HG02970 (cell line): ENCODE measurements around the gene ADSS2.
"Not testable (repeated sequence)": the region's sequence is repeated elsewhere in the genome, so short reads cannot be mapped to it uniquely, and the experiment has no call there.

ENCODE experiments used
- ATAC-seq: cut with Tn5 transposase; IDR thresholded peaks from one replicate; pipeline ENCODE4 v1.9.1; 2021; ENCODE audit warnings: mild to moderate bottlenecking, moderate library complexity, moderate number of reproducible peaks; ENCODE audit not compliant: unreplicated experiment, low FRiP score

ADSS2 gene

GRCh38 chr1:244451539-244451950, at the start of gene ADSS2:
TSS of gene ADSS2 (minus strand) at chr1:244451909. CDS start at chr1:244451817, 92 bp downstream.
- ATAC-seq = no peak

- not testable (repeated sequence) for ATAC-seq
These were observed 48.8 kb upstream of the ADSS2 start for GRCh38 chr1:244500515-244500914.

- ATAC-seq = not testable (repeated sequence)
These were observed 47.8 kb upstream of the ADSS2 start for GRCh38 chr1:244499484-244499883.

- ATAC-seq = no peak
These were observed 46.1 kb upstream of the ADSS2 start for GRCh38 chr1:244497805-244498204.

- no peak for ATAC-seq
These were observed 44.5 kb upstream of the ADSS2 start for GRCh38 chr1:244496186-244496585.

- no peak for ATAC-seq
These were observed 42.9 kb upstream of the ADSS2 start for GRCh38 chr1:244494653-244495052.

- not testable (repeated sequence) for ATAC-seq
These were observed 33.3 kb upstream of the ADSS2 start for GRCh38 chr1:244484971-244485370.

GRCh38 chr1:244473059-244473605, 21.4 kb upstream of the ADSS2 start:
- no peak for ATAC-seq

- no peak for ATAC-seq
These were observed 15.0 kb upstream of the ADSS2 start for GRCh38 chr1:244466724-244467123.

- ATAC-seq = peak; percentile 97
These were observed 9.7 kb upstream of the ADSS2 start, which contains the start of gene CATSPERE for GRCh38 chr1:244461245-244462071. TSS of gene CATSPERE (plus strand) at chr1:244461273. CDS start at chr1:244461430, 157 bp downstream.

GRCh38 chr1:244460197-244460596, 8.5 kb upstream of the ADSS2 start:
- no peak for ATAC-seq

GRCh38 chr1:244458781-244459180, 7.1 kb upstream of the ADSS2 start:
- no peak for ATAC-seq

- ATAC-seq = no peak
These were observed 4.9 kb upstream of the ADSS2 start for GRCh38 chr1:244456586-244456985.

- no peak for ATAC-seq
These were observed 2.7 kb upstream of the ADSS2 start for GRCh38 chr1:244454412-244454811.

GRCh38 chr1:244451951-244452795, 464 bp upstream of the ADSS2 start:
- peak; percentile 95 for ATAC-seq

- peak; percentile 3 for ATAC-seq
These were observed 841 bp downstream of the ADSS2 start for GRCh38 chr1:244450597-244451538.

- ATAC-seq = no peak
These were observed 1.7 kb downstream of the ADSS2 start for GRCh38 chr1:244449936-244450508.

GRCh38 chr1:244448279-244449036, 3.3 kb downstream of the ADSS2 start:
- no peak for ATAC-seq

GRCh38 chr1:244447552-244447951, 4.2 kb downstream of the ADSS2 start:
- ATAC-seq = no peak
